ENCODE data around the gene CNOT4.

The CNOT4 gene

DNA sequence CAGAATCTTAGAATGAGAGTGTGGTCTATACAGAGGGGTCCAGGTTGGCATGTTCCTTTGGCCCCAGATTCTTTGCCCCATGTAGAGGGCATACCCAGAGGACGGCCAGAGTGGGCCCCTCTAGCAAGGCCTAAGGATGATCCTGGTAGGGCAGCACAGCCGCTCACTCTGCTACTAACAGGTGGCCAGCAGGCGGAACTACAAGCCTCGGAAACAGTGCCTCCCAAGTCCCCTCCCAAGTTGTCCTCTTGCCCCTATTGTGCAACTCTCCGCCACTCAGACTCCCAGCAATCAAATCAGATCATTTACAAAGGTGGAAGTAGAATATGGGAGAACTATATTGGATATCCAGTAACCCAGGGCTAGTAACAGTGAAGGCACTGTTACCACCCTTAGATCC is 168.9 kb downstream of the CNOT4 start (continued):
- TF ChIP-seq TCF4 (CRISPR knock-in tag; IDR thresholded peaks at IDR 0.05; ENCODE audit: borderline replicate concordance) (no peak), RARB (CRISPR knock-in tag; IDR thresholded peaks at IDR 0.05) (no peak), ZNF70 (CRISPR knock-in tag; IDR thresholded peaks at IDR 0.05) (no peak), ZNF8 (CRISPR knock-in tag; IDR thresholded peaks at IDR 0.05) (no peak), GLIS3 (CRISPR knock-in tag; IDR thresholded peaks at IDR 0.05) (no peak), ZFP3 (CRISPR knock-in tag; IDR thresholded peaks at IDR 0.05) (no peak), TOX (CRISPR knock-in tag; IDR thresholded peaks at IDR 0.05; ENCODE audit: borderline replicate concordance) (no peak), ESRRG (CRISPR knock-in tag; IDR thresholded peaks at IDR 0.05) (no peak), ARNTL (CRISPR knock-in tag; IDR thresholded peaks at IDR 0.05; ENCODE audit: borderline replicate concordance, low read depth) (no peak)
- TF ChIP-seq, protein P1, sequence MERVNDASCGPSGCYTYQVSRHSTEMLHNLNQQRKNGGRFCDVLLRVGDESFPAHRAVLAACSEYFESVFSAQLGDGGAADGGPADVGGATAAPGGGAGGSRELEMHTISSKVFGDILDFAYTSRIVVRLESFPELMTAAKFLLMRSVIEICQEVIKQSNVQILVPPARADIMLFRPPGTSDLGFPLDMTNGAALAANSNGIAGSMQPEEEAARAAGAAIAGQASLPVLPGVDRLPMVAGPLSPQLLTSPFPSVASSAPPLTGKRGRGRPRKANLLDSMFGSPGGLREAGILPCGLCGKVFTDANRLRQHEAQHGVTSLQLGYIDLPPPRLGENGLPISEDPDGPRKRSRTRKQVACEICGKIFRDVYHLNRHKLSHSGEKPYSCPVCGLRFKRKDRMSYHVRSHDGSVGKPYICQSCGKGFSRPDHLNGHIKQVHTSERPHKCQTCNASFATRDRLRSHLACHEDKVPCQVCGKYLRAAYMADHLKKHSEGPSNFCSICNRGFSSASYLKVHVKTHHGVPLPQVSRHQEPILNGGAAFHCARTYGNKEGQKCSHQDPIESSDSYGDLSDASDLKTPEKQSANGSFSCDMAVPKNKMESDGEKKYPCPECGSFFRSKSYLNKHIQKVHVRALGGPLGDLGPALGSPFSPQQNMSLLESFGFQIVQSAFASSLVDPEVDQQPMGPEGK (CRISPR knock-in tag; IDR thresholded peaks at IDR 0.05; ENCODE audit: borderline replicate concordance), result no peak
- TF ChIP-seq, protein P2, sequence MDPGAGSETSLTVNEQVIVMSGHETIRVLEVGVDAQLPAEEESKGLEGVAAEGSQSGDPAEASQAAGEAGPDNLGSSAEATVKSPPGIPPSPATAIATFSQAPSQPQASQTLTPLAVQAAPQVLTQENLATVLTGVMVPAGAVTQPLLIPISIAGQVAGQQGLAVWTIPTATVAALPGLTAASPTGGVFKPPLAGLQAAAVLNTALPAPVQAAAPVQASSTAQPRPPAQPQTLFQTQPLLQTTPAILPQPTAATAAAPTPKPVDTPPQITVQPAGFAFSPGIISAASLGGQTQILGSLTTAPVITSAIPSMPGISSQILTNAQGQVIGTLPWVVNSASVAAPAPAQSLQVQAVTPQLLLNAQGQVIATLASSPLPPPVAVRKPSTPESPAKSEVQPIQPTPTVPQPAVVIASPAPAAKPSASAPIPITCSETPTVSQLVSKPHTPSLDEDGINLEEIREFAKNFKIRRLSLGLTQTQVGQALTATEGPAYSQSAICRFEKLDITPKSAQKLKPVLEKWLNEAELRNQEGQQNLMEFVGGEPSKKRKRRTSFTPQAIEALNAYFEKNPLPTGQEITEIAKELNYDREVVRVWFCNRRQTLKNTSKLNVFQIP (CRISPR knock-in tag; IDR thresholded peaks at IDR 0.05; ENCODE audit: borderline replicate concordance, low read depth), result no peak

- ATAC-seq, result no peak
Measured at GRCh38 chr7:135337977-135338550, 171.8 kb downstream of the CNOT4 start.

DNA sequence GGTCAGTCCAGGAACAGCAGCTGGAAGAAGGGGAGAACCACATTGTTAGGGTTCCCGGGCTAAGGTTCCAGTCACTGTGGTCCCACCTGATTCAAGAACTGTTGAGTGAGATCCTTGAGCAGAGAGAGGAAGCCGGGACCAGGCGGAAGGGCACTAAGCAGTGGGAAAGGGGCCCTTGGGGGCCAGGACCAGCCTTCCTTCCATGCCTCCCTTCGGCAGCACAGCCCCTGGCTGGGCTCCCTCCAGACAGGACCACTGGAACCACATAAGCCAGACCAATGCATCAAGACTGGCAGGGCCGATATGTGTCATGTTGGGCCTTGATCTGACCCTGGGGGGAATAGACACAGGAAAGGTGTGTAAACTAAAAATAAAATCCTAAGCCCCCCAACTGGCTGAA is 172.4 kb downstream of the CNOT4 start:
- no peak for ATAC-seq
- TF ChIP-seq ZNF565 (CRISPR knock-in tag; conservative IDR thresholded peaks at IDR 0.05; ENCODE audit: low read depth) (no peak), GLIS3 (CRISPR knock-in tag; IDR thresholded peaks at IDR 0.05) (no peak), TOX (CRISPR knock-in tag; IDR thresholded peaks at IDR 0.05; ENCODE audit: borderline replicate concordance) (no peak), ZFP3 (CRISPR knock-in tag; IDR thresholded peaks at IDR 0.05) (no peak), TCF4 (CRISPR knock-in tag; IDR thresholded peaks at IDR 0.05; ENCODE audit: borderline replicate concordance) (no peak), ZC3H10 (CRISPR knock-in tag; IDR thresholded peaks at IDR 0.05) (no peak)
- TF ChIP-seq, protein P3, sequence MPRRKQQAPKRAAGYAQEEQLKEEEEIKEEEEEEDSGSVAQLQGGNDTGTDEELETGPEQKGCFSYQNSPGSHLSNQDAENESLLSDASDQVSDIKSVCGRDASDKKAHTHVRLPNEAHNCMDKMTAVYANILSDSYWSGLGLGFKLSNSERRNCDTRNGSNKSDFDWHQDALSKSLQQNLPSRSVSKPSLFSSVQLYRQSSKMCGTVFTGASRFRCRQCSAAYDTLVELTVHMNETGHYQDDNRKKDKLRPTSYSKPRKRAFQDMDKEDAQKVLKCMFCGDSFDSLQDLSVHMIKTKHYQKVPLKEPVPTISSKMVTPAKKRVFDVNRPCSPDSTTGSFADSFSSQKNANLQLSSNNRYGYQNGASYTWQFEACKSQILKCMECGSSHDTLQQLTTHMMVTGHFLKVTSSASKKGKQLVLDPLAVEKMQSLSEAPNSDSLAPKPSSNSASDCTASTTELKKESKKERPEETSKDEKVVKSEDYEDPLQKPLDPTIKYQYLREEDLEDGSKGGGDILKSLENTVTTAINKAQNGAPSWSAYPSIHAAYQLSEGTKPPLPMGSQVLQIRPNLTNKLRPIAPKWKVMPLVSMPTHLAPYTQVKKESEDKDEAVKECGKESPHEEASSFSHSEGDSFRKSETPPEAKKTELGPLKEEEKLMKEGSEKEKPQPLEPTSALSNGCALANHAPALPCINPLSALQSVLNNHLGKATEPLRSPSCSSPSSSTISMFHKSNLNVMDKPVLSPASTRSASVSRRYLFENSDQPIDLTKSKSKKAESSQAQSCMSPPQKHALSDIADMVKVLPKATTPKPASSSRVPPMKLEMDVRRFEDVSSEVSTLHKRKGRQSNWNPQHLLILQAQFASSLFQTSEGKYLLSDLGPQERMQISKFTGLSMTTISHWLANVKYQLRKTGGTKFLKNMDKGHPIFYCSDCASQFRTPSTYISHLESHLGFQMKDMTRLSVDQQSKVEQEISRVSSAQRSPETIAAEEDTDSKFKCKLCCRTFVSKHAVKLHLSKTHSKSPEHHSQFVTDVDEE (CRISPR knock-in tag; IDR thresholded peaks at IDR 0.05), result no peak
- TF ChIP-seq, protein P2 (CRISPR knock-in tag; IDR thresholded peaks at IDR 0.05; ENCODE audit: borderline replicate concordance, low read depth), result no peak
- TF ChIP-seq, protein P4, sequence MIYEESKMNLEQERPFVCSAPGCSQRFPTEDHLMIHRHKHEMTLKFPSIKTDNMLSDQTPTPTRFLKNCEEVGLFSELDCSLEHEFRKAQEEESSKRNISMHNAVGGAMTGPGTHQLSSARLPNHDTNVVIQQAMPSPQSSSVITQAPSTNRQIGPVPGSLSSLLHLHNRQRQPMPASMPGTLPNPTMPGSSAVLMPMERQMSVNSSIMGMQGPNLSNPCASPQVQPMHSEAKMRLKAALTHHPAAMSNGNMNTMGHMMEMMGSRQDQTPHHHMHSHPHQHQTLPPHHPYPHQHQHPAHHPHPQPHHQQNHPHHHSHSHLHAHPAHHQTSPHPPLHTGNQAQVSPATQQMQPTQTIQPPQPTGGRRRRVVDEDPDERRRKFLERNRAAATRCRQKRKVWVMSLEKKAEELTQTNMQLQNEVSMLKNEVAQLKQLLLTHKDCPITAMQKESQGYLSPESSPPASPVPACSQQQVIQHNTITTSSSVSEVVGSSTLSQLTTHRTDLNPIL (CRISPR knock-in tag; IDR thresholded peaks at IDR 0.05; ENCODE audit: low read depth), result no peak

More at GRCh38 chr7:135337977-135338550, 171.8 kb downstream of the CNOT4 start:
- TF ChIP-seq PPARA (CRISPR knock-in tag; IDR thresholded peaks at IDR 0.05; ENCODE audit: borderline replicate concordance) (no peak), ZFP30 (CRISPR knock-in tag; IDR thresholded peaks at IDR 0.05) (no peak), ZFP3 (CRISPR knock-in tag; IDR thresholded peaks at IDR 0.05) (no peak), TOX (CRISPR knock-in tag; IDR thresholded peaks at IDR 0.05; ENCODE audit: borderline replicate concordance) (no peak), ESRRG (CRISPR knock-in tag; IDR thresholded peaks at IDR 0.05) (no peak), SNAI2 (CRISPR knock-in tag; IDR thresholded peaks at IDR 0.05) (no peak), RARB (CRISPR knock-in tag; IDR thresholded peaks at IDR 0.05) (no peak)
- TF ChIP-seq, protein P1 (CRISPR knock-in tag; IDR thresholded peaks at IDR 0.05; ENCODE audit: borderline replicate concordance), result no peak
- TF ChIP-seq, protein P3 (CRISPR knock-in tag; IDR thresholded peaks at IDR 0.05), result no peak
